Iris pigment epithelial cell (primary cell): Measurements from ENCODE around the gene IGF2BP3.

Source experiments
- DNase-seq: peaks from one replicate; pipeline ENCODE4 v3.0.0-alpha.2; 2011; ENCODE audit warnings: low read depth

IGF2BP3 gene

GRCh38 chr7:23261843-23262452 is 208.3 kb downstream of the IGF2BP3 start:
- DNase-seq, result peak; percentile 67

GRCh38 chr7:23260371-23260770 is 209.9 kb downstream of the IGF2BP3 start:
- no peak for DNase-seq
